Stimulated activated CD4-positive, alpha-beta T cell treated with anti-CD3 and anti-CD28 coated beads, TNF-alpha, amount 100 ng/mL, for 4 hours (primary cell): ENCODE data around the gene EIF1.
"Not testable (repeated sequence)": the region's sequence is repeated elsewhere in the genome, so short reads cannot be mapped to it uniquely, and the experiment has no call there.

ENCODE experiments used
- DNase-seq, 3 experiments: peaks; one replicate each; pipeline ENCODE4 v3.0.0-alpha.2; 2020; ENCODE audit warnings: low read depth in 3 of 3

EIF1 gene

GRCh38 chr17:41688641-41689496 is at the start of gene EIF1:
Gene EIF1 (plus strand): TSS chr17:41688885. CDS start chr17:41689039, 154 bp downstream.
- peak; percentile 99 to 100 (median 100) for DNase-seq

- DNase-seq: no peak
These were observed 49.7 kb upstream of the EIF1 start for GRCh38 chr17:41638941-41639340.

DNA sequence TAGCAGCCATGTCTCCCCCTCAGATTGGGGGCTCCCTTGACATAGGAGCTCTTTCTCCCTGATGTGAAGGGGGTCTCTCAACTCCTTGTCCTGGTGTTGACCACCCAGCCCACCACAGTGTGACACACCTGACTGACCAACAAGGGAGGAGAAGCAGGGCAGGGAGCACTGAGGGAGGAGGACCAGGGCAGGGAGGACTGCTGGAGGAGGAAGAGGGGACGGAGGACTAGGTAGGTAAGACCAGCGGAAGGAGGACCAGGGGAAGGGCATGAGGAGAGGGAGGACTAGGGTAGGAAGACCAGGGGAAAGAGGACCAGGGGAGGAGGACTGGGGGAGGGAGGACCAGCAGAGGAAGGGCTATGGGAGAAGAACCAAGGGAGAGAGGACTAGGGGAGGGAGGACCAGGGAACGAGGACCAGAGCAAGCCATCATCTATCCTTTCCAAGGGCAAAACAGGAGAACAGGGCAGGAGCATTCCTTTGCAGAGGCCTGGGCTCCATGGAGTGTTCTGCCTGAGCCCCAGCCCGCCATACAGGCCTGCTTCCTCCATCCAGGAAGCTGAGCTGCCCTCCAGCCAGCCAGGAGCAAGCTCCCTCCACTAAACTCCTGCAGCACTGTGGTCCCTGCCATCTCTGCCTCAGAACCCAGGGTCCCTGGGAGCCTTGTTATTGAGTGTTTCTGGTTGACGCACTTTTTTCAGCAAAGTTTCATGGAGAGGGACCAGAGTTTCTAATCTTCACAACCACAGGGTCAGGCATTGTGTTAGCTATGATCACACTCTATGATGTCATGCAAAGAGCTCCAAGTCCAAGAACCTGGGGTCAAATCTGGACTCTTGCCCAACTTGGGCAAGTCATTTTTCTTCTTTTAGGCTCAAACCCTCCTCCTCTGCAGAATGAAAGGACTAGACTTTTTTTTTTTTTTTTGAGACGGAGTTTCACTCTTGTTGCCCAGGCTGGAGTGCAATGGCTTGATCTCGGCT is 48.9 kb upstream of the EIF1 start:
- DNase-seq: no peak

DNA sequence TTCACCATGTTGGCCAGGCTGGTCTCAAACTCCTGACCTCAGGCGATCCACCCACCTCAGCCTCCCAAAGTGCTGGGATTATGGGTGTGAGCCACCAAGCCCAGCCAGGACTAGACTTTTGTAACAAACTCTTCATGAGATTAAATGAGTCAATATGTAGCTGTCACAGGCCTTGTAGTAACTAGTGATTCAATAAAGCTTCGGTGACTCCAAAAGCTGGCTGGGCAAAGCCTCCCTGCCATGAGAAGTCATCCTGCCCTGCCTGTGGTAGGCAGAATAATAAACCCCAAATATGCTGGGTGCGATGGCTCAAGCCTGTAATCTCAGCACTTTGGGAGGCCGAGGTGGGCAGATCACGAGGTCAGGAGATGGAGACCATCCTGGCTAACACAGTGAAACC is 48.1 kb upstream of the EIF1 start:
- not testable (repeated sequence) for DNase-seq

- DNase-seq: no peak
These were observed 46.2 kb upstream of the EIF1 start for GRCh38 chr17:41642252-41643156.

DNA sequence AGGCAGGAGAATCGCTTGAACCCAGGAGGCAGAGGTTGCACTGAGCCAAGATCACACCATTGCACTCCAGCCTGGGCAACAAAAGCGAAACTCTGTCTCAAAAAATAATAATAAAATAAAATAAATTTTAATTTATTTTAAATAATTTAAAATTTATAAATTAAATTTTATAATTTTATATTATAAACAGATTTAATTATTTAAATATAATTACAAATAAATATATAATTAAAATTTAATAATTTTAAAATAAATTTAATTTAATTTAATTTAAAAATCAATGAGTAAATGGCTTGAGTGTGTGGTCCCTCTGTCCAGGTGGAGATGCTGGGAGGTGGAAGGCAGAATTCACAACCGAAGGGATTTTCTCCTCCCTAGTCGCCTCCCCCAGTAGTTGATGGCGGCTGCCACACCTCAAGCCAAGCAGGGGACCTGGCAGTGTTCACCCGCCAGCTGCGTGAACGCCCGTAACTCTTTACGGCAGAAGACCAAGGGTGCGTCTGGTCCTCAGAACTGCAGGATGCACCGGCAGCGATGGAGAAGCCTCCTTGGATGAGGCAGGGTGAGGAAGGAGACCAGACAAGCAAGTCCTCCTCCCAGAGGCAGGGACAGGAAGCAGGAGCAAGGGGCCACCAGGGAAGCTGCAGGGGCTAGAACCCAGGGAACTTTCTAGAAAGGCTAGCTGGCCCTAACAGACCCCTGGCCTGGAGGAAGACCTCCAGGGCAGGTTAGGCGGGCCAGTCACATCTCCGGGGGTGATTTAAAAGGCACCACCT is 41.5 kb upstream of the EIF1 start:
- no peak for DNase-seq

- DNase-seq: peak; percentile 74 to 86 (median 79)
These were observed 40.7 kb upstream of the EIF1 start for GRCh38 chr17:41647940-41648410.

- DNase-seq: peak; percentile 57 to 85 (median 70)
These were observed 40.1 kb upstream of the EIF1 start for GRCh38 chr17:41648411-41649195.

DNA sequence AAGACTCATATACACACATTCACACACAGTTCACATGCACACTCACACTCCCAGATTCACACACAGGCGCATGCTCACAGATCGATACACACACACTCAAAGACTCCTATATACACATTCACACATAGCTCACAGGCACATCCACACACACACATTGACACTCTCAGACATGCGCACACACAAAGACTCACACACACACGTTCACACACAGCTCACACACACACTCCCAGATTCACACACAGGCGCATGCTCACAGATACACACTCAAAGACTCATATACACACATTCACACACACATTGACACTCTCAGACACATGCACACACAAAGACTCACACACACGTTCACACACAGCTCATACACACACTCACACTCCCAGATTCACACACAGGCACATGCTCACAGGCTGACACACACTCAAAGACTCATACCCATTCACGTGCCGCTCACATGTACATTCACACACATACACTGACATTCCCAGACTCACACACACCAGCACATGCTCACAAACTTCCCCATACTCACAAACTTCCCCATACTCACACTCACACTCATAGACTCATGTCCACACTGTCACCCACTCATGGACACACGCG is 38.7 kb upstream of the EIF1 start:
- no peak for DNase-seq

DNA sequence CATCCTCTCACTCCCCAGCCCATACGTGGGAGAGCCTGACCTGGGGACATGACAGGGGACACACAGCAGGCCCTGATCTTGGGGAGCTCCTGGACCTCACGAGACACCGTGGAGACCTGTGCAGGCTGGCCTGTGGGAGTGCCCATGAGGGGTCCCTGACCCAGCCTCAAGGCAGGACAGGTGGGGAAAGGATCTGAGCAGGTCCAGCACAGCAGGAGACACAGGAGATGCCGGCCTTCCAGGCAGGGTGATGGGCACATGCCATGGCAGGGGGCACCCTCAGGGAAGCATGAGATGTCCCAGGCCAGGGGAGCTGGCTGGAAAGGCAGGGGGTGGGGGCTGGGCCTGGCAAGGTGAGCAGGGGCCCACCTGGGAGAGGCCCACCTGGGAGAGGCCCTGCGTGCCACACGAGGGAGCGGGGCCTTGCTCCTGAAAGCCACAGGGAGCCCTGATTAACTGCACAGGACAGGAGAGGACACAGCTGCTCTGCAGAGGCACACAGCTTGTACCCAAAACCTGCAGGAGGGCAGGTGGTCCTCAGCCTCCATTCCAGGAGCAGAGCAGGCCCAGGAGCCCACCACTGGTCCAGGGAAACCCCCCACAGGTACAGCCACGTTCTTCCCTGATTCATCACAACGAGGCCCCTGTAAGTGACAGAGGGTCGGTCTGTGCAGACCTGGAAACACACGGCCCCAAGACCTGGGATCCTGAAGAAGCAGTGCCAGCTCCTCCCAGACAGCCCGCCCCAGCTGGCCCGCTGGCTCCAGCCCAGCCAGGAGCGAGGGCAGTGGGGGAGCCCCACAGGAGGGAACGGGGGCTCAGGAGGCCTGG is 37.7 kb upstream of the EIF1 start:
- DNase-seq: no peak

DNA sequence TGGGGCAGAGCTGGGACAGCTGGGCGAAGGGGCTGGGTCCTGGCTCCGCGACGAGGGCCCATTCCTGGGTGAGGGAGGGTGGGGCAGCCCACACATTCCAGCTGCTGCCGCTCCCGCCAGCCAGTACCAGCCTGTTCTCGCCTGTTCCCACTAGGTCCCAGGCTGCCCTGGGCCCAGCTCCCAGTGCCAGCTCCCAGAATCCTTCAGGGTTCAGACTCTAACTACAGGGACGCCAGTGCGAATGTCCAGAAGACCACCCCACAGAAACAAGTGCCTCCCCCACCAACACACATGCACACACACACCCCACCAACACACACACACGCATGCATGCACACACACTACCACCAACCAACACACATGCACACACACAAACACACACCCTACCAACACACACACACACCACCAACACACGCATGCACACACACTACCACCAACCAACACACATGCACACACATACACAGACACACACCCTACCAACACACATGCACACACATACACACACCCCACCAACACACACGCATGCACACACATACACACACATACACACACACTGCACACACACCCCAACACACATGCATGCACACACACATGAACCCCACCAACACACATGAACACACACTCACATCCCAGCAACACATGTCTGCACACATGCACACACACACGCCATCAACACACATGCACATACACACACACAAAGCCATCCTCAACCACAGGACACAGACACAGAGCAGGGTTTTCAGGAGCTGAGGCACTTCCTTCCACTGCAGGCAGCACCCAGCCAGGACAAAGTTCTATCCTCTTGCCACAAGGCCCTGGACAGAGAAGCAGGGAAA is 36.8 kb upstream of the EIF1 start:
- DNase-seq: no peak

DNA sequence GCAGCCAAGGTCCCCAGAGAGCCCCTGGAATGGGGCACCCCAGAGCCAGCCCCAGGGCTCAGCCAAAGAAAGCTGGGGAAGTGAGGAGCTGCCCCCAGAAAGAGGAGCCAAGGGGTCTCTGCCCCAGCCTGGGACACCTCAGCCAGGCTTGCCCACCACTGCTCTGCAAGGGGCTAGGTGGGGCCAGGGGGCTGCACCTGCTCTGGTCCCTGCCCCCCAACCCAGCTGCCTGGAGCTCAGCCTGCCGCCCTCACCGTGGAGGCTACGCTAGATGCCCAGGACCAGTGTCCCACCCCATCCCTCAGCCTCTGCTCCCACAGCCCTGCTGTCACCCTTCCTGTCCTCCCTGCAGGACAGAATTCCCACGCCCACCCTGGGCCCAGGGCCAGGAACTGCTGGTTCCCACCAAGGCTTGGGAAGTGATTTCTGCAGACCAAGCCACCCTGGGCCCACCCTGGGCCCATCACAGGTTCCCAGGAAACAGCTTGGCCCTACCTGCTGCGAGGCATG is 36.2 kb upstream of the EIF1 start:
- no peak for DNase-seq

- DNase-seq: no peak
These were observed 35.3 kb upstream of the EIF1 start for GRCh38 chr17:41653421-41653820.

GRCh38 chr17:41653892-41654677 is 34.6 kb upstream of the EIF1 start:
- no peak for DNase-seq

- DNase-seq: no peak
These were observed 33.7 kb upstream of the EIF1 start for GRCh38 chr17:41654678-41655607.
